IMR-90 (cell line): ENCODE measurements around the gene PLXNA4. TPM values are rescaled to one million over a fixed set of nuclear protein-coding genes. Genes with fewer than 3 reads are reported as not detected.

Experiments used
- ATAC-seq: fragments of 200-7000 bp; cut with Tn5 transposase; 2 replicates; pipeline ENCODE4 v1.9.1; 2020; ENCODE audit warnings: low read depth, mild to moderate bottlenecking, moderate library complexity
- BruUV-seq: library from RNA; stranded (reverse); fragments of 400-500 nt; replicated peaks from 2 replicates; lab custom pipeline; 2021; lab: Mats Ljungman, UMichigan
- CTCF ChIA-PET: fragments of 300-600 bp; formaldehyde crosslinking; extraction: SDS; loops from one replicate; lab custom pipeline; 2021; ENCODE audit warnings: antibody characterized with exemption; lab: Yijun Ruan, JAX
- POLR2A ChIA-PET: fragments of 300-600 bp; sonication (Branson Sonifier 250); formaldehyde crosslinking; loops from one replicate; lab custom pipeline; 2022; ENCODE audit warnings: antibody characterized with exemption; ENCODE audit not compliant: unreplicated experiment; lab: Charles Lee
- DNase-seq: peaks from one replicate; pipeline ENCODE4 v3.0.0; 2013
- H2AFZ ChIP-seq: replicated peaks from 2 replicates; pipeline ENCODE3; 2013; ENCODE audit warnings: low read length, mild to moderate bottlenecking; ENCODE audit not compliant: poor library complexity
- H2AK5ac ChIP-seq: 2 replicates; pipeline ENCODE4 v1.6.1; 2013; ENCODE audit warnings: low read depth, low read length, inconsistent platforms
- H2AK9ac ChIP-seq: replicated peaks from 2 replicates; pipeline ENCODE3; 2013; ENCODE audit warnings: mild to moderate bottlenecking, low read depth, low read length, moderate library complexity; ENCODE audit not compliant: poor library complexity
- H2BK120ac ChIP-seq: 2 replicates; pipeline ENCODE4 v1.6.1; 2013; ENCODE audit warnings: low read depth, low read length, inconsistent platforms
- H2BK15ac ChIP-seq: 3 replicates; pipeline ENCODE4 v1.6.1; 2013; ENCODE audit warnings: low read depth, low read length, inconsistent platforms
- H2BK20ac ChIP-seq: 2 replicates; pipeline ENCODE4 v1.6.1; 2013; ENCODE audit warnings: low read depth, mild to moderate bottlenecking, inconsistent platforms, low read length, moderate library complexity
- H2BK5ac ChIP-seq: 2 replicates; pipeline ENCODE4 v1.6.1; 2013; ENCODE audit warnings: mild to moderate bottlenecking, low read depth, low read length, inconsistent platforms; ENCODE audit not compliant: poor library complexity, severe bottlenecking
- H3K14ac ChIP-seq: replicated peaks from 2 replicates; pipeline ENCODE4 v1.6.1; 2013; ENCODE audit warnings: low read depth, low read length, inconsistent platforms
- H3K18ac ChIP-seq: 2 replicates; pipeline ENCODE4 v1.6.1; 2013; ENCODE audit warnings: low read depth, low read length, control low read depth
- H3K23ac ChIP-seq: 2 replicates; pipeline ENCODE4 v1.6.1; 2013; ENCODE audit warnings: low read depth, low read length, inconsistent platforms
- H3K27ac ChIP-seq: 2 replicates; pipeline ENCODE4 v1.5.1; 2013; ENCODE audit warnings: mild to moderate bottlenecking, control low read depth, low read length; ENCODE audit not compliant: insufficient read depth
- H3K27me3 ChIP-seq: 2 replicates; pipeline ENCODE4 v1.6.1; 2013; ENCODE audit warnings: low read length; ENCODE audit not compliant: control insufficient read depth, insufficient read depth
- H3K36me3 ChIP-seq: 2 replicates; pipeline ENCODE4 v1.6.1; 2013; ENCODE audit warnings: low read length, mixed read lengths; ENCODE audit not compliant: control insufficient read depth, insufficient read depth
- H3K4ac ChIP-seq: 2 replicates; pipeline ENCODE4 v1.6.1; 2013; ENCODE audit warnings: low read depth, low read length, inconsistent platforms
- H3K4me1 ChIP-seq: 2 replicates; pipeline ENCODE4 v1.6.1; 2013; ENCODE audit warnings: low read length, mixed read lengths; ENCODE audit not compliant: control insufficient read depth, insufficient read depth
- H3K4me2 ChIP-seq: 2 replicates; pipeline ENCODE4 v1.6.1; 2013; ENCODE audit warnings: low read depth, mild to moderate bottlenecking, control low read depth, low read length, moderate library complexity
- H3K4me3 ChIP-seq: 2 replicates; pipeline ENCODE4 v1.5.1; 2013; ENCODE audit warnings: low read depth, mild to moderate bottlenecking, control low read depth, low read length, moderate library complexity; ENCODE audit not compliant: insufficient read depth
- H3K56ac ChIP-seq: 2 replicates; pipeline ENCODE4 v1.6.1; 2013; ENCODE audit warnings: low read length, inconsistent platforms; ENCODE audit not compliant: insufficient read depth; ENCODE audit errors: extremely low read depth
- H3K79me1 ChIP-seq, 2 experiments: 2 replicates each; pipeline ENCODE4 v1.6.1; 2013; ENCODE audit warnings: low read length in 2 of 2, inconsistent platforms in 1 of 2, low read depth in 1 of 2
- H3K9ac ChIP-seq: 2 replicates; pipeline ENCODE4 v1.6.1; 2013; ENCODE audit warnings: low read depth, low read length, control low read depth
- H3K9me1 ChIP-seq: 2 replicates; pipeline ENCODE4 v1.6.1; 2013; ENCODE audit warnings: low read length, inconsistent platforms; ENCODE audit not compliant: insufficient read depth
- H3K9me3 ChIP-seq: 2 replicates; pipeline ENCODE4 v1.6.1; 2013; ENCODE audit warnings: low read length; ENCODE audit not compliant: control insufficient read depth, insufficient read depth
- H4K20me1 ChIP-seq: 2 replicates; pipeline ENCODE4 v1.6.1; 2013; ENCODE audit warnings: low read length, inconsistent platforms; ENCODE audit not compliant: insufficient read depth
- H4K5ac ChIP-seq: 2 replicates; pipeline ENCODE4 v1.6.1; 2013; ENCODE audit warnings: mild to moderate bottlenecking, low read depth, low read length, control low read depth
- H4K8ac ChIP-seq, 2 experiments: 2 replicates each; pipeline ENCODE4 v1.6.1; 2013; ENCODE audit warnings: low read depth in 2 of 2, low read length in 2 of 2, control low read depth in 1 of 2, inconsistent platforms in 1 of 2
- H4K91ac ChIP-seq: 2 replicates; pipeline ENCODE4 v1.6.1; 2013; ENCODE audit warnings: low read depth, low read length, inconsistent platforms; ENCODE audit not compliant: insufficient read depth
- CHD1 ChIP-seq: IDR thresholded peaks from 2 replicates; pipeline ENCODE4 v1.6.1; 2012; ENCODE audit warnings: low read depth, low read length, improper control_type of control experiment
- FOS ChIP-seq: fragments of 150-350 bp; IDR thresholded peaks from 2 replicates; pipeline ENCODE4 v1.6.1; 2016; ENCODE audit warnings: low read depth, low read length
- POLR2A ChIP-seq: IDR thresholded peaks from 2 replicates; pipeline ENCODE4 v1.6.1; 2012; ENCODE audit warnings: mild to moderate bottlenecking, low read depth, low read length
- RFX5 ChIP-seq: IDR thresholded peaks from 2 replicates; pipeline ENCODE4 v1.8.0; 2012; ENCODE audit warnings: low read depth, mild to moderate bottlenecking, low read length, moderate library complexity
- WGBS, 2 experiments: methylation state at CpG; one replicate each; pipeline versions ENCODE4 v1.1.5 to v1.1.7; 2013; ENCODE audit warnings: missing lambda C conversion rate in 2 of 2; ENCODE audit not compliant: insufficient read length in 1 of 2; ENCODE audit errors: extremely low coverage in 2 of 2; 5-methylcytosine and 5-hydroxymethylcytosine counted together
- dilution Hi-C: fragments of 300-500 bp; cut with HindIII; formaldehyde crosslinking; loops from one replicate; pipeline ENCODE4 v1.14.3; 2018; ENCODE audit warnings: low sequenced_read_pairs; ENCODE audit not compliant: unreplicated experiment
- in situ Hi-C: fragments of 300-500 bp; cut with MboI; formaldehyde crosslinking; loops from 3 replicates; pipeline ENCODE4 v1.14.3; 2019; ENCODE audit warnings: low sequenced_read_pairs, inconsistent platforms, mixed read lengths
- intact Hi-C: fragments of 100-400 bp; cut with micrococcal nuclease; formaldehyde crosslinking; loops from 2 replicates; pipeline ENCODE4 v1.10.0; 2022
- polyA plus RNA-seq, 3 experiments: library from polyadenylated mRNA; depleted of rRNA; stranded (reverse); fragments of >200 nt; gene quantifications; 2 replicates each; pipeline ENCODE4 v1.2.3, GENCODE V29; 2012; ENCODE audit warnings: low replicate concordance in 1 of 3
- total RNA-seq: library from RNA; depleted of rRNA; stranded (reverse); fragments of >200 nt; gene quantifications from 2 replicates; pipeline ENCODE4 v1.2.3, GENCODE V29; 2012

PLXNA4 gene
- total and polyA plus RNA-seq, 2 of the 4 experiments (the other 2 are of a cell fraction), result under 0.01 TPM

- H3K79me1 ChIP-seq, result no peaks in the 10 kb centered on the region
- no peak overlapping the region for H3K4ac ChIP-seq
- H4K91ac ChIP-seq, result no peak overlapping the region
- in situ Hi-C loops (no loop called here), intact Hi-C loops (no loop called here), dilution Hi-C loops (no loop called here)
- H3K36me3 ChIP-seq, result no peaks in the 10 kb centered on the region
- H2BK15ac ChIP-seq, result no peak overlapping the region
- no peak overlapping the region for H2BK20ac ChIP-seq
- no peaks in the 10 kb centered on the region for H3K9me3 ChIP-seq
- H2AK9ac ChIP-seq, result no peak overlapping the region
- no peak overlapping the region for H4K8ac ChIP-seq
- no peak overlapping the region for H3K4me2 ChIP-seq
- no peak overlapping the region for H3K27ac ChIP-seq
- no peak overlapping the region for H3K9ac ChIP-seq
- H3K9me1 ChIP-seq, result no peaks in the 10 kb centered on the region
- no TSS peak for BruUV-seq
- DNase-seq (no peak), ATAC-seq (no peak)
- H4K20me1 ChIP-seq, result no peaks in the 10 kb centered on the region
- H3K4me3 ChIP-seq, result no peak overlapping the region
- H3K14ac ChIP-seq, result no peak overlapping the region
- no peaks in the 10 kb centered on the region for H3K4me1 ChIP-seq
- no CpG with 5 or more reads among the region's 5 CpGs for WGBS, 2 experiments
- no peak overlapping the region for H2AFZ ChIP-seq
- no peaks in the 10 kb centered on the region for H3K27me3 ChIP-seq
- H3K18ac ChIP-seq, result no peak overlapping the region
- H3K56ac ChIP-seq, result no peak overlapping the region
- no peak overlapping the region for H2AK5ac ChIP-seq
- no peak overlapping the region for H4K5ac ChIP-seq
- H2BK5ac ChIP-seq, result no peak overlapping the region
- ChIA-PET POLR2A (no interaction called here), CTCF (no interaction called here)
- TF ChIP-seq POLR2A (no peak), FOS (no peak), RFX5 (no peak), CHD1 (no peak)
- no peak overlapping the region for H2BK120ac ChIP-seq
- no peak overlapping the region for H3K23ac ChIP-seq
Observed at GRCh38 chr7:132558815-132559214, 17.5 kb downstream of the PLXNA4 start.
